ENCODE results near the gene ACTG1. TPM values are rescaled to one million over a fixed set of nuclear protein-coding genes. Genes with fewer than 3 reads are reported as not detected.
A peak's percentile ranks its signal among the peaks of the same experiment; 100 is the strongest.

The ACTG1 gene
- total RNA-seq, 2 experiments from 2014 or later, result 2,707 to 2,894 TPM

DNA sequence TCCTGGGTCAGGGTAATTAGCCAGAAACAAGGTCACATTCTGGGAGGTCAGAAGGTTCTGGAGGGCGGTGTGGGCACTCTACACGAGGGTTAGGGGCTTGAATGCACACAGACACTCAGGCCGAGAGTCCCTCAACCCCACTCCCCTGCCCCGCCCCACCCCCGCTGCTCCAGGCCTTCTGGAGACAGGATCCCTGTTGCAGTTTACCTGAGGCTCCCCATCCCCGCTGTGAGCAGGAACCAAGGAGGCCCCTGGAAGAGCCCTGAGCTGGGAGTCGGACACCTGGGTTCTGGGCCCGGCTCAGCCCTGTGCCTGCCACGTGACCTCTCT is 4.4 kb upstream of the ACTG1 start:
- peaks cover 24% of the 10 kb centered on the region for H3K79me2 ChIP-seq (ENCODE audit: insufficient read depth, low read depth, low read length)
- no peaks in the 10 kb centered on the region for H3K9me3 ChIP-seq (ENCODE audit: low read length)
- POLR2A ChIA-PET, result interaction anchor here (0.6 to 1.3 kb wide), 4 partner anchors 32 to 675 kb away, joined by 3 to 7 read pairs (median 4); no protein-coding TSS in a partner anchor
- peak overlapping the region; percentile 90 for H3K4me3 ChIP-seq (ENCODE audit: low read depth, low read length, poor library complexity, severe bottlenecking)
- H4K20me1 ChIP-seq (ENCODE audit: insufficient read depth, low read length), result peaks cover 4% of the 10 kb centered on the region; the same call in 1 of the 2 replicates
- BruUV-seq (replicated peaks), result no TSS peak
- H3K4me2 ChIP-seq (ENCODE audit: low read length), result peak overlapping the region; percentile 80
- no peaks in the 10 kb centered on the region for H3K9me2 ChIP-seq (ENCODE audit: insufficient read depth, low read length)
- H3K27ac ChIP-seq (ENCODE audit: low read depth, low read length, poor library complexity, severe bottlenecking), result peak overlapping the region; percentile 89
- CTCF ChIA-PET (ENCODE audit: unreplicated experiment), result interaction anchor here (0.6 to 2.3 kb wide), 3 partner anchors 28 to 625 kb away, joined by 3 to 9 read pairs (median 4); no protein-coding TSS in a partner anchor
- H3K36me3 ChIP-seq (ENCODE audit: insufficient read depth, low read length), result peaks cover 6% of the 10 kb centered on the region
- TF ChIP-seq CTCF (conservative IDR thresholded peaks at IDR 0.05; ENCODE audit: low read length), result no peak
- no peak for TF ChIP-seq EZH2phosphoT487 (IDR thresholded peaks at IDR 0.05; ENCODE audit: borderline replicate concordance, low read depth, low read length)
- no peak for DNase-seq (ENCODE audit: low spot score)
- peaks cover 70% of the 10 kb centered on the region for H3K4me1 ChIP-seq (ENCODE audit: insufficient read depth, low read length, poor library complexity, severe bottlenecking)
- intact Hi-C loops (cut with micrococcal nuclease; ENCODE audit: unreplicated experiment), result loop anchor here (1.0 to 10.0 kb wide), 5 partner anchors 35 to 355 kb away; partner anchors contain the start of genes ARHGDIA, ARL16, BAHCC1 and FAAP100
- H2AFZ ChIP-seq (ENCODE audit: low read length), result no peak overlapping the region

- TF ChIP-seq EZH2phosphoT487 (IDR thresholded peaks at IDR 0.05; ENCODE audit: borderline replicate concordance, low read depth, low read length) (no peak), CTCF (conservative IDR thresholded peaks at IDR 0.05; ENCODE audit: low read length) (no peak)
- Histone ChIP-seq H3K79me2 (ENCODE audit: insufficient read depth, low read depth, low read length) (peaks cover 30% of the 10 kb centered on the region), H3K4me3 (ENCODE audit: low read depth, low read length, poor library complexity, severe bottlenecking) (peak overlapping the region; percentile 90), H3K9me2 (ENCODE audit: insufficient read depth, low read length) (no peaks in the 10 kb centered on the region), H3K9me3 (ENCODE audit: low read length) (no peaks in the 10 kb centered on the region), H3K4me2 (ENCODE audit: low read length) (peak overlapping the region; percentile 80), H3K4me1 (ENCODE audit: insufficient read depth, low read length, poor library complexity, severe bottlenecking) (peaks cover 70% of the 10 kb centered on the region), H4K20me1 (ENCODE audit: insufficient read depth, low read length) (peaks cover 8% of the 10 kb centered on the region), H3K36me3 (ENCODE audit: insufficient read depth, low read length) (peaks cover 11% of the 10 kb centered on the region), H3K27ac (ENCODE audit: low read depth, low read length, poor library complexity, severe bottlenecking) (peak overlapping the region; percentile 89), H2AFZ (ENCODE audit: low read length) (no peak overlapping the region)
- ChIA-PET CTCF (ENCODE audit: unreplicated experiment) (no interaction called here), POLR2A (interaction anchor here (1.3 kb wide), 1 partner anchor 32 kb away, joined by 7 read pairs; no protein-coding TSS in a partner anchor)
- intact Hi-C loops (cut with micrococcal nuclease; ENCODE audit: unreplicated experiment), result loop anchor here (2.0 to 10.0 kb wide), 4 partner anchors 82 to 356 kb away; partner anchors contain the start of genes ARHGDIA, ARL16, BAHCC1 and HGS
- no peak for DNase-seq (ENCODE audit: low spot score)
- no TSS peak for BruUV-seq (replicated peaks)
Measured at GRCh38 chr17:81516439-81516838, 3.8 kb upstream of the ACTG1 start.

DNA sequence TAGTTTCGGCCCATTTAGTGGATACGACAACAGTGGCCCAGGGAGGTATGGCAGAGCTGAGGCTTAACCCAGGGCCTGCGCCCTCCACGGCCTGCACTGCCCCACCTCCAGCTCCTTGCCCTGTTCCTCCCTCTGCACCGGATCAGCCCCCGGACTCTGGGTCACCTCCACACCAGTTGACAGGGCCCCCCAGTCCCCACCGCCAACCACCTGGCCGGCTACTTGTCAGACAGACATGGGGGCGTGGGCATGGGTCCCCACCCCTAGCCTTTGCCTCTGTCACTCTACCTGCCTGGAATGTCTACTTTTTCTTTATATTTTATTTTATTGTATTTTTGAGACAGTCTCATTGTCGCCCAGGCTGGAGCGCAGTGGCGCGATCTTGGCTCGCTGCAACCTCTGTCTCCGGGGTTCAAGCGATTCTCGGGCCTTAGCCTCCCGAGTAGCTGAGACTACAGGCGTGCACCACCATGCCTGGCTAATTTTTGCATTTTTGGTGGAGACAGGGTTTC is 3.0 kb upstream of the ACTG1 start:
- peaks cover 38% of the 10 kb centered on the region for H3K79me2 ChIP-seq (ENCODE audit: insufficient read depth, low read depth, low read length)
- H3K9me2 ChIP-seq (ENCODE audit: insufficient read depth, low read length), result no peaks in the 10 kb centered on the region
- peak overlapping the region; percentile 80 for H3K4me2 ChIP-seq (ENCODE audit: low read length)
- POLR2A ChIA-PET, result interaction anchor here (1.0 to 1.3 kb wide), 2 partner anchors 31 to 37 kb away, joined by 5 to 7 read pairs; partner anchors contain the start of gene FAAP100
- TF ChIP-seq EZH2phosphoT487 (IDR thresholded peaks at IDR 0.05; ENCODE audit: borderline replicate concordance, low read depth, low read length), result no peak
- no peak for TF ChIP-seq CTCF (conservative IDR thresholded peaks at IDR 0.05; ENCODE audit: low read length)
- H3K4me3 ChIP-seq (ENCODE audit: low read depth, low read length, poor library complexity, severe bottlenecking), result peak overlapping the region; percentile 90
- H3K27ac ChIP-seq (ENCODE audit: low read depth, low read length, poor library complexity, severe bottlenecking), result peak overlapping the region; percentile 89
- H3K36me3 ChIP-seq (ENCODE audit: insufficient read depth, low read length), result peaks cover 20% of the 10 kb centered on the region
- H3K9me3 ChIP-seq (ENCODE audit: low read length), result no peaks in the 10 kb centered on the region
- CTCF ChIA-PET (ENCODE audit: unreplicated experiment), result no interaction called here
- peaks cover 17% of the 10 kb centered on the region for H4K20me1 ChIP-seq (ENCODE audit: insufficient read depth, low read length)
- no peak overlapping the region; the same call in 1 of the 2 replicates for H2AFZ ChIP-seq (ENCODE audit: low read length)
- intact Hi-C loops (cut with micrococcal nuclease; ENCODE audit: unreplicated experiment), result loop anchor here (2.0 to 10.0 kb wide), 4 partner anchors 83 to 357 kb away; partner anchors contain the start of genes ARHGDIA, ARL16, BAHCC1 and HGS
- H3K4me1 ChIP-seq (ENCODE audit: insufficient read depth, low read length, poor library complexity, severe bottlenecking), result peaks cover 70% of the 10 kb centered on the region
- DNase-seq (ENCODE audit: low spot score), result no peak
- no TSS peak for BruUV-seq (replicated peaks)
